Measurements from ENCODE around the gene MYORG.

GRCh38 chr9:34347800-34348158 lies 28.9 kb downstream of the MYORG start:
- TF ChIP-seq OSR1 (CRISPR knock-in tag; IDR thresholded peaks at IDR 0.05) = no peak
- no peak for TF ChIP-seq ZFP3 (CRISPR knock-in tag; IDR thresholded peaks at IDR 0.05)
- no peak for TF ChIP-seq PATZ1 (CRISPR knock-in tag; IDR thresholded peaks at IDR 0.05; ENCODE audit: borderline replicate concordance)
- no peak for TF ChIP-seq GLIS3 (CRISPR knock-in tag; IDR thresholded peaks at IDR 0.05)
- no peak for TF ChIP-seq ZC3H10 (CRISPR knock-in tag; IDR thresholded peaks at IDR 0.05)
- TF ChIP-seq RARB (CRISPR knock-in tag; IDR thresholded peaks at IDR 0.05) = no peak
- TF ChIP-seq ZNF70 (CRISPR knock-in tag; IDR thresholded peaks at IDR 0.05) = no peak
- no peak for TF ChIP-seq CREB5 (CRISPR knock-in tag; IDR thresholded peaks at IDR 0.05; ENCODE audit: low read depth)
- no peak for TF ChIP-seq ARNTL (CRISPR knock-in tag; IDR thresholded peaks at IDR 0.05; ENCODE audit: borderline replicate concordance, low read depth)
- TF ChIP-seq ZNF565 (CRISPR knock-in tag; conservative IDR thresholded peaks at IDR 0.05; ENCODE audit: low read depth) = no peak
